VCaP (cell line): ENCODE measurements around the gene TTC4.

ENCODE experiments used
- H3K27ac ChIP-seq: fragments of 450-650 bp; 2 replicates; pipeline ENCODE4 v1.5.1; 2017
- CTCF ChIP-seq: fragments of 450-650 bp; conservative IDR thresholded peaks from 2 replicates; pipeline ENCODE4 v1.5.1; 2017; ENCODE audit warnings: mild to moderate bottlenecking, moderate library complexity

The TTC4 gene

GRCh38 chr1:54715493-54716298 is at the start of gene TTC4:
Gene TTC4, plus strand, starts transcription at chr1:54715861. Its CDS starts 48 bp downstream, at chr1:54715909.
- H3K27ac ChIP-seq = peak within 1 kb of the TSS; percentile 78
- TF ChIP-seq CTCF = no peak

DNA sequence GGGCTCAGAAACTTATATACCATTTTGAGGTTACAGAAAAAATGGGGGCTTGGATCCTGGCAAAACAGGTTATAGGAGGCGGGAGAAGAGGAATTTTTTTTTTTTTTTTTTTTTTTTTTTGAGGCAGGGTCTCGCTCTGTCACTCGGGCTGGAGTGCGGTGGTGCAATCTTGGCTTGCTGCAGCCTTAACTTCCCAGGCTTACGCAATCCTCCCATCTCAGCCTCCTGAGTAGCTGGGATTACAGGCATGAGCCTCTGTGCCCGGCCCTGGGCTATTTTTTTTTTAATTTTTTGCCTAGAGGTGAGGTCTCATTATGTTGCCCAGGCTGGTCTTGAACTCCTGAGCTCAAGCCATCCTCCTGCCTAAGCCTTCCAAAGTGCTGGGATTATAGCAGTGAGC is 49.3 kb upstream of the TTC4 start:
- H3K27ac ChIP-seq = no peak overlapping the region
- TF ChIP-seq CTCF = no peak

DNA sequence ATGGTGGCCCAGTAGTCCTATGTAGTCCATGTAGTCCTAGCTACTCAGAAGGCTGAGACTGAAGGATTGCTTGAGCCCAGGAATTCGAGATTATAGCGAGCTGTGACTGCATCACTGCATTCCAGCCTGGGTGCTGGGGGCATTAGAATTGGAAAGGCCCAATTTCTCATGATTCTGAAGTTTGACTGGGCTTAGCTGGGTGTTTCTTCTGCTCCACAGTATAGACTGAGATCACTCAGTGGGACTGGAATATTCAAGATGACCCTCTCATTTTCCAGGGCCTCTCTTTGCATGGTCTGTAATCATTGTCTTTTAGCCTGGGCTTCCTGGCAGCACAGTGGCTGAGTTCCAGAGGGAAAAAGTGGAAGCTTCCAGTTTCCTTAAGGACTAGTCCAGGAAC is 47.9 kb upstream of the TTC4 start:
- no peak overlapping the region for H3K27ac ChIP-seq
- TF ChIP-seq CTCF = no peak

- no peak for TF ChIP-seq CTCF
- H3K27ac ChIP-seq = no peak overlapping the region
These were observed 47.1 kb upstream of the TTC4 start for GRCh38 chr1:54668567-54668966.

DNA sequence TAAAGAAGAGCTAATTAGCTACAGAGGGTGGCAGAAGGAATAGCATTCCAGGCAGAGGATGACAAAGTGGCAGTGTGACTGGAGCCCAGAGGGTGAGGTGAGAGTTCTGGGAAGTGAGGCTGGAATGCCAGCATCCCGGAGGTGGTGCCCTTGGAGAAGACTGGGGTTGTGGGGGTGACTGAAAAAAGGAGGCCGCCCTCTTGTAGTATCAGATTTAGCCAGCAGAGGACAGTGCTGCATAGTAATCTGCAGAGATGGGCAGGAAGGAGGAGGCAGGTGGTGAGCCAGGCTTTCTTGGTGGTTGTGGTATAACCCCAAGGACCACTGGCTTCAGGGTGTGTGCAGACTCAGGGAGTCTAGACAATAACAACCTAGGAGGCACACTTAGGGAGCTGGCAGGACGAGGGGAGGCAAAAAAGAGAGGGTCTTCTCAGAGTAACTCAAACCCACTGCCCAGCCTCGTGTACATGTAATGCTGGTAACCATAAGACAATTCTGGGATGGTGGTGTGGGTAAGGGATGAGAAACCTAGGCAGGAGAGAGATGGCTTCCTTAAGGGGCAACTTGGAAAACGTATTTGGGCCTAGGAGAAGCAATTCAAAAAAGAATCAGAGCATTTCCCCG is 43.6 kb upstream of the TTC4 start:
- no peak overlapping the region for H3K27ac ChIP-seq
- TF ChIP-seq CTCF = peak; percentile 92

- no peak overlapping the region for H3K27ac ChIP-seq
- no peak for TF ChIP-seq CTCF
These were observed 36.7 kb upstream of the TTC4 start for GRCh38 chr1:54678776-54679643.

GRCh38 chr1:54679706-54680105 is 36.0 kb upstream of the TTC4 start:
- TF ChIP-seq CTCF = no peak
- no peak overlapping the region for H3K27ac ChIP-seq
